Upper lobe of left lung (tissue), 4 donors: ENCODE results near the gene INO80C.

ENCODE experiments used
- EP300 ChIP-seq, 4 donors: sonication (generic); formaldehyde crosslinking; IDR thresholded peaks; one replicate each; pipeline ENCODE4 v1.5.1; 2017; ENCODE audit warnings: antibody characterized with exemption in 4 of 4, control low read depth in 2 of 4
- POLR2A ChIP-seq, 4 donors: fragments of 450-650 bp; IDR thresholded peaks; one replicate each; pipeline ENCODE4 v1.5.1; 2016 to 2017; ENCODE audit warnings: antibody characterized with exemption in 4 of 4, mild to moderate bottlenecking in 2 of 4
- POLR2AphosphoS5 ChIP-seq, 2 donors: sonication (generic); formaldehyde crosslinking; IDR thresholded peaks; one replicate each; pipeline ENCODE4 v1.5.1; 2017; ENCODE audit warnings: antibody characterized with exemption in 2 of 2
- TF ChIP-seq, protein P1 (sequence below), 6 experiments: fragments of 450-650 bp in 4 of 6; fragments of 200-600 bp in 2 of 6; sonication (generic) in 2 of 6; IDR thresholded peaks; one replicate each; pipeline ENCODE4 v1.5.1; 2016 to 2019; ENCODE audit warnings: antibody characterized with exemption in 6 of 6

DNA sequence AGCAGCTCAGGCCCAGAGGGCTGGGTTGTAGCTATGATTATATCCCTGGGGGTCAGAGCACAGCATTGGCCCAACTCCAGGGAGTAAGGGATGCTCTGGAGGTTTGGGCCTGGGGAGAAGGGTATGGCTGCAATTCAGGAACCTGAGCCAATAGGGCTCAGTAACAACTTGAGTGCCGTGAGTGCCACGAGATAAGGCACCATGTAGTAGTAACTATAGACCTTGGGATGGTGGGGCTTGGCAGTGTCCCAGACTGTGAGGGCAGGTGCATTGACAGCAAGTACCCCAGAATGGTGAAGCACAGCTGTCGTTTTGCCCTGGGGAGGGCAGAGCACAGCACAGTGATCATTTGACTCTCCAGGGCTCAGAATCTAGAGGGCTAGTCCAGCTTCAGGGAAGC, 75.5 kb downstream of the INO80C start:
- TF ChIP-seq, protein P1, sequence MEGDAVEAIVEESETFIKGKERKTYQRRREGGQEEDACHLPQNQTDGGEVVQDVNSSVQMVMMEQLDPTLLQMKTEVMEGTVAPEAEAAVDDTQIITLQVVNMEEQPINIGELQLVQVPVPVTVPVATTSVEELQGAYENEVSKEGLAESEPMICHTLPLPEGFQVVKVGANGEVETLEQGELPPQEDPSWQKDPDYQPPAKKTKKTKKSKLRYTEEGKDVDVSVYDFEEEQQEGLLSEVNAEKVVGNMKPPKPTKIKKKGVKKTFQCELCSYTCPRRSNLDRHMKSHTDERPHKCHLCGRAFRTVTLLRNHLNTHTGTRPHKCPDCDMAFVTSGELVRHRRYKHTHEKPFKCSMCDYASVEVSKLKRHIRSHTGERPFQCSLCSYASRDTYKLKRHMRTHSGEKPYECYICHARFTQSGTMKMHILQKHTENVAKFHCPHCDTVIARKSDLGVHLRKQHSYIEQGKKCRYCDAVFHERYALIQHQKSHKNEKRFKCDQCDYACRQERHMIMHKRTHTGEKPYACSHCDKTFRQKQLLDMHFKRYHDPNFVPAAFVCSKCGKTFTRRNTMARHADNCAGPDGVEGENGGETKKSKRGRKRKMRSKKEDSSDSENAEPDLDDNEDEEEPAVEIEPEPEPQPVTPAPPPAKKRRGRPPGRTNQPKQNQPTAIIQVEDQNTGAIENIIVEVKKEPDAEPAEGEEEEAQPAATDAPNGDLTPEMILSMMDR (IDR thresholded peaks at IDR 0.05) = no peak
- TF ChIP-seq POLR2A (IDR thresholded peaks at IDR 0.05) (no peak), POLR2AphosphoS5 (IDR thresholded peaks at IDR 0.05) (no peak), EP300 (IDR thresholded peaks at IDR 0.05) (no peak)
